Transverse colon (tissue), 4 donors: Measurements from ENCODE around the gene COMMD1. TPM values are rescaled to one million over a fixed set of nuclear protein-coding genes. Genes with fewer than 3 reads are reported as not detected.

ENCODE experiments used
- DNase-seq: peaks from one replicate; pipeline ENCODE4 v3.0.0-alpha.2; 2019
- H3K27ac ChIP-seq, 4 donors: fragments of 200-600 bp; sonication (generic); 2 replicates each; pipeline ENCODE4 v1.5.1; 2016 to 2018; ENCODE audit warnings: inconsistent platforms in 4 of 4
- H3K27me3 ChIP-seq: fragments of 200-600 bp; sonication (generic); 2 replicates; pipeline ENCODE4 v1.5.1; 2017; ENCODE audit warnings: inconsistent platforms
- H3K36me3 ChIP-seq, 4 donors: fragments of 200-600 bp; sonication (generic); 2 replicates each; pipeline ENCODE4 v1.5.1; 2017 to 2019; ENCODE audit warnings: inconsistent platforms in 4 of 4
- H3K4me1 ChIP-seq, 4 donors: fragments of 200-600 bp; sonication (generic); 2 replicates each; pipeline ENCODE4 v1.5.1; 2017 to 2020; ENCODE audit warnings: inconsistent platforms in 4 of 4
- H3K4me3 ChIP-seq, 4 donors: fragments of 200-600 bp; sonication (generic); 1 replicate in 1 of 4; 2 replicates in 3 of 4; pipeline versions ENCODE4 v1.5.1 to v1.6.1; 2017 to 2019; ENCODE audit warnings: inconsistent platforms in 4 of 4
- H3K9me3 ChIP-seq, 2 donors: fragments of 200-600 bp; sonication (generic); 2 replicates each; pipeline ENCODE4 v1.5.1; 2017 to 2019; ENCODE audit warnings: inconsistent platforms in 2 of 2
- CTCF ChIP-seq, 5 experiments: fragments of 200-600 bp in 3 of 5; fragments of 450-650 bp in 2 of 5; sonication (generic) in 3 of 5; IDR thresholded peaks; 1 replicate in 2 of 5; 2 replicates in 3 of 5; pipeline ENCODE4 v1.5.1; 2016 to 2017; ENCODE audit warnings: antibody characterized with exemption in 5 of 5, inconsistent platforms in 3 of 5, mild to moderate bottlenecking in 2 of 5, moderate library complexity in 1 of 5
- EP300 ChIP-seq: sonication (generic); formaldehyde crosslinking; IDR thresholded peaks from one replicate; pipeline ENCODE4 v1.6.1; 2017; ENCODE audit warnings: antibody characterized with exemption, low read depth
- POLR2A ChIP-seq: fragments of 450-650 bp; IDR thresholded peaks from one replicate; pipeline ENCODE4 v1.6.1; 2016; ENCODE audit warnings: antibody characterized with exemption, mild to moderate bottlenecking, moderate library complexity
- POLR2AphosphoS5 ChIP-seq, 3 donors: sonication (generic); formaldehyde crosslinking; IDR thresholded peaks; one replicate each; pipeline ENCODE4 v1.6.1; 2016; ENCODE audit warnings: antibody characterized with exemption in 3 of 3
- WGBS, 2 donors: methylation state at CpG; one replicate each; pipeline ENCODE4 v1.1.5; 2018; ENCODE audit warnings: low coverage in 1 of 2; 5-methylcytosine and 5-hydroxymethylcytosine counted together
- in situ Hi-C, 4 donors: fragments of 200-750 bp; cut with MboI; loops; one replicate each; pipeline versions ENCODE4 v1.15.0 to v1.15.1; 2017; ENCODE audit warnings: low sequenced_read_pairs in 3 of 4, low pct_ligation_motif_present in 1 of 4, low pct_unique_long_range_greater_than_20kb in 1 of 4
- intact Hi-C: fragments of 100-400 bp; cut with DNase I; formaldehyde crosslinking; loops from one replicate; pipeline ENCODE4 v1.15.1; 2023; ENCODE audit warnings: low total_unique reads
- small RNA-seq, 4 donors: library from RNA; depleted of rRNA; stranded (forward); fragments of <200 nt; gene quantifications; one replicate each; pipeline ENCODE3, GENCODE V24; 2016
- total RNA-seq, 4 donors: library from RNA; depleted of rRNA; stranded (reverse); fragments of >200 nt; gene quantifications; one replicate each; pipeline ENCODE4 v1.1.0, GENCODE V29; 2016

The COMMD1 gene
- total RNA-seq, 4 donors from 2014 or later: 28.9 to 61.0 (median 36.8) TPM

GRCh38 chr2:62178741-62179271 lies 273.3 kb downstream of the COMMD1 start:
- intact Hi-C loops: no loop called here
- H3K27ac ChIP-seq: no peak overlapping the region
- H3K4me3 ChIP-seq: no peak overlapping the region
- no peaks in the 10 kb centered on the region for H3K27me3 ChIP-seq
- no peak for DNase-seq
- H3K36me3 ChIP-seq: no peaks in the 10 kb centered on the region
- TF ChIP-seq POLR2AphosphoS5 (IDR thresholded peaks at IDR 0.05): no peak
- TF ChIP-seq POLR2A: no peak
- no peak for TF ChIP-seq EP300
- no peak for TF ChIP-seq CTCF (IDR thresholded peaks at IDR 0.05)
- no peaks in the 10 kb centered on the region for H3K4me1 ChIP-seq
- 86 to 100% methylated on average over 2 to 5 of the region's 5 CpGs for WGBS, 2 donors
- in situ Hi-C loops: no loop called here
- H3K9me3 ChIP-seq: no peaks in the 10 kb centered on the region

DNA sequence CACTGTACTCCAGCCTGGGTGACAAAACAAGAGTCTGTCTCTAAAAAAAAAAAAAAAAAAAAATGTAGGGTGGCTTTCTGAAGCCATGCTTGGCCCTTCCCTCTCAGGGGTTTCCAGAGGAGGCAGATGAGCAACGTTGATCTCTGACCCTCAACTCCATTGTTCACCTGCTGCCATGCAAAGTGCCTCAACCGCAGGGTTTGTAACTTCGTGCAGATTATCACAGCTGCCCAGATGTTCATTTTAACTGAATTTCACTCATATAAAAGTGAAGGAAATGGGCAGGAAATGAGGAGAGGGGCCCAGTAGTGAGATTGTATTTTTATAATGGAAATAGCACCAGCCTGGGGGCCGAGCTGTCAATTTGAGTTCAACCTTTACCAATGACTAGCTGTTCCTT lies 275.5 kb downstream of the COMMD1 start:
- in situ Hi-C loops: no loop called here
- no peaks in the 10 kb centered on the region for H3K9me3 ChIP-seq
- 68 to 75% methylated on average over 4 of the region's 4 CpGs for WGBS, 2 donors
- DNase-seq: no peak
- no peak overlapping the region for H3K4me3 ChIP-seq
- H3K27me3 ChIP-seq: no peaks in the 10 kb centered on the region
- TF ChIP-seq CTCF (IDR thresholded peaks at IDR 0.05): no peak
- no peak for TF ChIP-seq POLR2AphosphoS5 (IDR thresholded peaks at IDR 0.05)
- no peak for TF ChIP-seq POLR2A
- no peak for TF ChIP-seq EP300
- H3K27ac ChIP-seq: no peak overlapping the region
- intact Hi-C loops: no loop called here
- H3K4me1 ChIP-seq: no peaks in the 10 kb centered on the region
- H3K36me3 ChIP-seq: no peaks in the 10 kb centered on the region

DNA sequence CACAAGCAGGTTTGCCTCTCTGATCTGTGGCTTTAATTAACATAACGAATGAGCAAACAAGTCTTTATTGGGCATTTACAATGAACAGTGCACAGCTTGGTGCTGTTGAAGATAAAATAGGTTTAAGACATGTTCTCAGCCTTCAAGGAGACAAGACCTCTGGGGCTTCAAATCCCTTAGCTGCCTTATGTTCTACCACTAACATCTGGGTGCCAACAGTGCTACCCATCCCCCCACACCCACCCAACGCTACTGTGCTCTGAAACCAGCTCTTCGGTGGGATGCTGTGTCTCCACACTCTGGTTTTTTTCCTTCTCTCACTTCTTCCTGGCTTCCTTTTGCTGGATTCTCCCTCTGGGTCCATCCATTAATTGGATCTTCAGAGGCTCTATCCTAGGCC lies 276.4 kb downstream of the COMMD1 start:
- intact Hi-C loops: no loop called here
- DNase-seq: no peak
- 74 to 82% methylated on average over 3 of the region's 3 CpGs for WGBS, 2 donors

GRCh38 chr2:62184512-62185230 lies 279.2 kb downstream of the COMMD1 start:
- in situ Hi-C loops: no loop called here
- Histone ChIP-seq H3K27ac (no peak overlapping the region), H3K36me3 (no peaks in the 10 kb centered on the region), H3K4me1 (no peaks in the 10 kb centered on the region), H3K9me3 (no peaks in the 10 kb centered on the region), H3K27me3 (no peaks in the 10 kb centered on the region), H3K4me3 (no peak overlapping the region)
- WGBS, 2 donors: 78% methylated on average over 3 of the region's 3 CpGs; no CpG with 5 or more reads in 1 of the 2 donors
- DNase-seq: no peak
- intact Hi-C loops: no loop called here
- TF ChIP-seq EP300 (no peak), CTCF (IDR thresholded peaks at IDR 0.05) (no peak), POLR2AphosphoS5 (IDR thresholded peaks at IDR 0.05) (no peak), POLR2A (no peak)

More for the DNA sequence above, 276.4 kb downstream of the COMMD1 start:
- in situ Hi-C loops: no loop called here
- no peaks in the 10 kb centered on the region for H3K4me1 ChIP-seq
- no peak for TF ChIP-seq EP300
- TF ChIP-seq POLR2A: no peak
- H3K9me3 ChIP-seq: no peaks in the 10 kb centered on the region
- H3K36me3 ChIP-seq: no peaks in the 10 kb centered on the region
- no peaks in the 10 kb centered on the region for H3K27me3 ChIP-seq
- H3K27ac ChIP-seq: no peak overlapping the region
- H3K4me3 ChIP-seq: no peak overlapping the region

Small RNAs within 50 kb of the gene (small RNA-seq; reads per million reads assigned to genes)
- 0 reads per million in 4 donors for gene RF00019

Other genes starting within 250 kb of the COMMD1 start
- 1 to 10 TPM in 2 of 4 donors, under 1 TPM in 1, not detected in 1; 0.96 to 1.9 (median 1.2) TPM for gene FAM161A, start 51.6 kb upstream of the COMMD1 start, total RNA-seq
- gene CCT4, start 17.0 kb upstream of the COMMD1 start, total RNA-seq: 10 to 100 TPM; 31.2 to 52.7 (median 40.1) TPM